CD4-positive, alpha-beta T cell (primary cell): ENCODE results near the gene FRY. TPM values are rescaled to one million over a fixed set of nuclear protein-coding genes. Genes with fewer than 3 reads are reported as not detected.

Experiments
- ATAC-seq: fragments of 200-7000 bp; cut with Tn5 transposase; one replicate; pipeline ENCODE4 v1.10.0; 2022; ENCODE audit warnings: mild to moderate bottlenecking; ENCODE audit not compliant: poor library complexity
- CTCF ChIA-PET: fragments of 350-600 bp; sonication (Branson Sonifier 250); formaldehyde crosslinking; loops from one replicate; lab custom pipeline; 2021; ENCODE audit warnings: antibody characterized with exemption, inconsistent platforms; lab: Charles Lee
- POLR2A ChIA-PET: fragments of 350-600 bp; sonication (Branson Sonifier 250); formaldehyde crosslinking; loops from one replicate; lab custom pipeline; 2021; ENCODE audit warnings: antibody characterized with exemption, inconsistent platforms; lab: Charles Lee
- DNase-seq, 14 experiments: peaks; one replicate each; pipeline ENCODE4 v3.0.0-alpha.2; 2013 to 2020; ENCODE audit warnings: mixed read lengths in 2 of 14
- H3K27ac ChIP-seq, 2 donors: one replicate each; pipeline versions ENCODE4 v1.5.1 to v1.7.0; 2013; ENCODE audit warnings: low read length in 2 of 2, low read depth in 1 of 2, mild to moderate bottlenecking in 1 of 2
- H3K27me3 ChIP-seq, 2 experiments: 1 replicate in 1 of 2; 2 replicates in 1 of 2; pipeline versions ENCODE4 v1.6.1 to v1.7.0; 2013; ENCODE audit warnings: low read length in 2 of 2, control low read depth in 1 of 2, mild to moderate bottlenecking in 1 of 2, moderate library complexity in 1 of 2; ENCODE audit not compliant: insufficient read depth in 2 of 2, control insufficient read depth in 1 of 2
- H3K36me3 ChIP-seq: one replicate; pipeline ENCODE4 v1.6.1; 2013; ENCODE audit warnings: low read length, control low read depth; ENCODE audit not compliant: insufficient read depth
- H3K4me1 ChIP-seq: one replicate; pipeline ENCODE4 v1.6.1; 2013; ENCODE audit warnings: low read length, control low read depth; ENCODE audit not compliant: insufficient read depth
- H3K4me3 ChIP-seq: one replicate; pipeline ENCODE4 v1.5.1; 2013; ENCODE audit warnings: mild to moderate bottlenecking, low read length, moderate library complexity
- H3K9me3 ChIP-seq, 2 experiments: 1 replicate in 1 of 2; 2 replicates in 1 of 2; pipeline versions ENCODE4 v1.6.1 to v1.7.0; 2013; ENCODE audit warnings: low read length in 2 of 2, mild to moderate bottlenecking in 2 of 2, control low read depth in 1 of 2, moderate library complexity in 1 of 2; ENCODE audit not compliant: control insufficient read depth in 1 of 2, insufficient read depth in 1 of 2
- H3K27ac Mint-ChIP-seq: one replicate; pipeline ENCODE4 v1.8.0; 2020; ENCODE audit warnings: mixed read lengths
- H3K27me3 Mint-ChIP-seq: one replicate; pipeline ENCODE4 v1.8.0; 2021; ENCODE audit warnings: mixed read lengths
- H3K36me3 Mint-ChIP-seq: one replicate; pipeline ENCODE4 v1.8.0; 2021; ENCODE audit warnings: low read depth, mixed read lengths
- H3K4me1 Mint-ChIP-seq: one replicate; pipeline ENCODE4 v1.8.0; 2021; ENCODE audit warnings: low read depth, mixed read lengths
- H3K4me3 Mint-ChIP-seq: one replicate; pipeline ENCODE4 v1.8.0; 2020; ENCODE audit warnings: mild to moderate bottlenecking, mixed read lengths
- H3K9me3 Mint-ChIP-seq: one replicate; pipeline ENCODE4 v1.8.0; 2020; ENCODE audit warnings: mixed read lengths
- CTCF ChIP-seq: fragments of 200-600 bp; IDR thresholded peaks from one replicate; pipeline ENCODE4 v1.8.0; 2022; ENCODE audit warnings: antibody characterized with exemption, mild to moderate bottlenecking
- intact Hi-C, 2 experiments: fragments of 100-400 bp; cut with DNase I in 1 of 2; cut with micrococcal nuclease in 1 of 2; formaldehyde crosslinking; loops; one replicate each; pipeline versions ENCODE4 v1.15.1 to v1.9.0; 2023 to 2025; cut with DNase I, micrococcal nuclease
- total RNA-seq, 174 experiments: library from RNA in 2 of 174; stranded (reverse) in 2 of 174; gene quantifications; one replicate each; pipeline ENCODE4 v1.2.3 and lab custom pipeline; 2021 to 2026

FRY gene
- total RNA-seq, 2 experiments from 2014 or later: 13.7 to 18.4 TPM

DNA sequence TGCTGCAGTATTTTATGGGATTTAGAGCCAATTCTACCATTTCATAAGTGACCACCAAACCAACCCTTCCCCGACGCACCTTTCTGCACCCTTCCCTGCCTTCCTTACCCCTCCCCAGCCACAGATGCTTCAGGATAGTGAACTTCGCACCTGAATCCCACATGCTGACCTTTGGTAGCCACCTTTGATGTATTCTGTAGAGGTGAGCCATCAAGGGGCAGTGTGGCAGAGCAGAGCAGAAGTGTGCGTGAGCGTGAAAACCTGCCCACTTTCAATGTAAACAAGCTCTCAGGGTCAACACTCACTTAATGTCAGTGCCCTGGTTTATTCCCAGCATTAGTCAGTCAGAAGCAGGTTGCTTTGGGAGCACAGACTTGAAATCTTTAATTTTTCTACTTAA lies 107.7 kb downstream of the FRY start:
- no peaks in the 10 kb centered on the region for H3K4me1 ChIP-seq
- ChIA-PET POLR2A (no interaction called here), CTCF (no interaction called here)
- Mint-ChIP-seq H3K9me3 (no peaks in the 10 kb centered on the region), H3K27ac (no peak overlapping the region), H3K36me3 (peaks cover 15% of the 10 kb centered on the region), H3K27me3 (no peaks in the 10 kb centered on the region), H3K4me1 (no peaks in the 10 kb centered on the region), H3K4me3 (no peak overlapping the region)
- H3K9me3 ChIP-seq: no peaks in the 10 kb centered on the region
- DNase-seq (no peak), ATAC-seq (no peak)
- H3K36me3 ChIP-seq: no peaks in the 10 kb centered on the region
- TF ChIP-seq CTCF: no peak
- no peak overlapping the region for H3K27ac ChIP-seq
- intact Hi-C loops: no loop called here
- H3K4me3 ChIP-seq: no peak overlapping the region
- no peaks in the 10 kb centered on the region for H3K27me3 ChIP-seq

GRCh38 chr13:32140109-32140508 lies 108.5 kb downstream of the FRY start:
- no peaks in the 10 kb centered on the region for H3K9me3 ChIP-seq
- Mint-ChIP-seq H3K9me3 (no peaks in the 10 kb centered on the region), H3K36me3 (peaks cover 7% of the 10 kb centered on the region), H3K4me3 (no peak overlapping the region), H3K27ac (no peak overlapping the region), H3K27me3 (no peaks in the 10 kb centered on the region), H3K4me1 (no peaks in the 10 kb centered on the region)
- POLR2A ChIA-PET: no interaction called here
- H3K27me3 ChIP-seq: no peaks in the 10 kb centered on the region
- no peak for TF ChIP-seq CTCF
- intact Hi-C loops: no loop called here
- no peak overlapping the region for H3K27ac ChIP-seq
- CTCF ChIA-PET: no interaction called here
- no peak for DNase-seq
- H3K4me1 ChIP-seq: no peaks in the 10 kb centered on the region
- no peak for ATAC-seq
- H3K36me3 ChIP-seq: no peaks in the 10 kb centered on the region
- H3K4me3 ChIP-seq: no peak overlapping the region

- H3K36me3 Mint-ChIP-seq: no peaks in the 10 kb centered on the region
- CTCF ChIA-PET: no interaction called here
- H3K27me3 Mint-ChIP-seq: no peaks in the 10 kb centered on the region
- H3K4me3 Mint-ChIP-seq: no peak overlapping the region
- no peaks in the 10 kb centered on the region for H3K4me1 Mint-ChIP-seq
- no peaks in the 10 kb centered on the region for H3K9me3 ChIP-seq
- ATAC-seq: no peak
- no peak overlapping the region for H3K4me3 ChIP-seq
- H3K27ac Mint-ChIP-seq: no peak overlapping the region
- no peak for TF ChIP-seq CTCF
- no peak for DNase-seq
- no peak overlapping the region for H3K27ac ChIP-seq
- H3K4me1 ChIP-seq: no peaks in the 10 kb centered on the region
- H3K9me3 Mint-ChIP-seq: no peaks in the 10 kb centered on the region
- POLR2A ChIA-PET: no interaction called here
- intact Hi-C loops: no loop called here
- no peaks in the 10 kb centered on the region for H3K27me3 ChIP-seq
- H3K36me3 ChIP-seq: no peaks in the 10 kb centered on the region
Observed at GRCh38 chr13:32141462-32141861, 109.9 kb downstream of the FRY start.
